ENCODE results near the gene SYCP3.
"Not testable (repeated sequence)": the region's sequence is repeated elsewhere in the genome, so short reads cannot be mapped to it uniquely, and the experiment has no call there.

Gene SYCP3

DNA sequence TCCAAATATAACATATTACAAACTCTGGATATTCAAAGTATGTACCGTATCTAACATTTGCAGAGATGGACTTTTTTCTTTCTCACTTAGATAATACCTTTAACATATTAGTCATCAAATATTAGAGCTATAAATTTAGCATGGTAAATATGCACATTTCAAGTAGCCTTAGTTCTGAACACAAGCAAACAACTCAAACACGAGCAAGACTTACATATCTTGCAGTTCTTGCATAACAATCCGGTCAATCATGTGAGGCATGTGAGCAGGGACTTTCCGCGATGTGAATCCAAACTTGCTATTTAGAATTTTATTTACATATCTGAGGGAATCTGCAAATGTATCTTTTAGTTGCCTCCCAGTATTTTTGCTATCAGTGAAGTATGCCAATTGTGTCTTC, 22.1 kb upstream of the SYCP3 start:
- DNase-seq (ENCODE audit: low read depth in 1 of 2, low spot score in 1 of 2) = no peak

DNA sequence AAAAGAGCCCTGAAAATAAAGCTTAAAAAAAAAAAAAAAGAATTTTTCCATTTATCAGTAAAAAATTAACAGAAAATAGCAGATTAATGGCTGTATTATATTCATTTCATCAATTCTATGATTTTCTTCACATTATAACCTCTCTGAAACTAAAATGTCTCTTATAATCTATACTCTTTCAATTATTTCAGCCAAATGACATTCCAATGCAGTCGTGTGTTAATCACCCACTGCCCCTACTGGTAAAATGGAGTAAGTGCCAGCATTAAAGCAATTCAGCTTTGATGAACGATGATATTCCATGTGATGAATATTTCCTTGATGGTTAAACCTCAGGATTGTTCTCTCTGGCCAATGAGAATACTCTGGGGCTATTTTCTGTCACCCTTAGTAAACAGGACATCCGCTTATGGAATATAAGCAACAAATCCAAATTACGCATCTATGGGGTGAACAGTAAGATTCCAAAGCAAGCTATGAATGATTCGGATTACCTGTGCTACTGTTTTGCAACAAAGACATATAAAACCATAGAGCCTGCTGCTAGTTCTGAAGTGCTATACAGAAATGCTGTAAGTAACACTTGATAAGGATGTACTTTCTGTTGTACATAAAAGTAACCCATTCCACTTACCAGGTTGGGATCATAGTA, 20.3 kb upstream of the SYCP3 start:
- DNase-seq (ENCODE audit: low read depth in 1 of 2, low spot score in 1 of 2) = peak in 1 of 2 donors; percentile 5

DNA sequence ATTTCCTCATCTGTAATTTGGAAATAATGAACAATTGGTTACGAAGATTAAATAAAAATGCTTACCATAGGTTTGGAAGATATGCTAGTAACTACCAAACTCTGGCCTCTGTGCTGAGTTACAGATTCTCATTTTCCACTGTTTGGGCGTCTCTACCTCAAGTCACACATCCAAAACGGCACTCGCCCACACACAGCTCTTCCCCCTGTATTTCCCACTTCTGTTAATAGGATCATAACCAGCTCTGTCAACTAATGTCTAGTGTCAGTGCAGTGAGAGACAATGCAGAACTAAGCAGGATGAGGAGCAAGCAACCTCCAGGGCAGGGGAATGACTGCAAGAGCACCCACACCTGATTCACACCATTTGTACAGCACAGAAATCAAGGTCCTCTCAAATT, 10.9 kb upstream of the SYCP3 start:
- DNase-seq (ENCODE audit: low read depth in 1 of 2, low spot score in 1 of 2) = no peak

DNA sequence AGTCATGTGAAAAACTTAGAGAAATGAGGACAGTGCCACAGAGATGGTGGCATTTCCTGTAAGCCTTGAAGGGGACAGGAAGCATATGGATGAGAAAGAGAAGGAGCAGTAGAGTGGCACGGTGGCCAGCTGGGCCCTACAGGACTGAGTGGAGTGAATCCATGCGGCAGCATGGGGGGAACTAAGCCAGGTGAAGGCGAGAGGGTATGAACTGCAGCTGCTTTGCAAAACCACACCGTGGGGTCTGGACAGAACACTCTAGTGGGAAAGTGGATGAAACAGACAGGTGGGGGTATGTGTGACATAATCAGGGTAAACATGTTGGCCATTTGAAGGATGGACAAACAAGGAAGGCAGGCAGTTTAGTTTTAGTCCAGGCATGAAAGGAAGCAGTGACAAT, 10.4 kb upstream of the SYCP3 start:
- no peak for DNase-seq (ENCODE audit: low read depth in 1 of 2, low spot score in 1 of 2)

DNA sequence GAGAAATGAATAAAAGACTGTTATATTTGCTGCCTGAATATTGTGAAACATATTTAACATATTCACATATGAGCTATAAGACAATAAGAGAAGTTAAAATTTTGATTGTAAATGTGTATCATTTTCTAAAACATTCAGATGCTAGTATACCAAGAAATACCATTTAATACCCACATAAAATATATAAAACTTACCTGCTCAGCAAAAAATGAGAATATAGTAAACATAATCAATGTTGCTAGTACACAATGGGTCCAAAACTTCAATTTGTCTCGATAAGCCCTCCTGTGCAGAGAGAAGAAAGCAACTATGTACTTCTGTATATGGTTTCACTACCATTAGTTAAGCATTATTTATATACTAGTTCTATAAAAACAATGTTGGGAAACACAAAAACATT, 9.6 kb upstream of the SYCP3 start:
- no peak for DNase-seq (ENCODE audit: low read depth in 1 of 2, low spot score in 1 of 2)

DNA sequence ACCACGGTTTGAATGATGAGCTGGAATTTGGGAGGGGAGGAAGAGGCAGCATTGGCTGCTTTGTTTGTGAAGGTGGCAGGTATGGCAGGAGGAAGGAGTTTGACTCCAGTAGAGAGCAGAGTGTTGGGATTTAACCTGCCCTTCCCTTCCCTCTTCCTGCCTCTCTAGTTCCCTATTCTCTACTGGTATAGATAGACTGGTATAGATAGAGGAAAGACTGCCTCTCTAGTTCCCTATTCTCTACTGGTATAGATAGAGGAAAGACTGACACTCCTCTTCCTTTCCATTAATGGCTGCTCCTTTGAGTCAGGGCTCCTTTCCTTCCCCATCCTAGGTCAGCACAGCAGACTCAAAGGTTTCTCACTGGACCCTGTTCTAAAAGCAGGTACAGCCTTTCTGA, 8.4 kb upstream of the SYCP3 start:
- no peak for DNase-seq (ENCODE audit: low read depth in 1 of 2, low spot score in 1 of 2)

DNA sequence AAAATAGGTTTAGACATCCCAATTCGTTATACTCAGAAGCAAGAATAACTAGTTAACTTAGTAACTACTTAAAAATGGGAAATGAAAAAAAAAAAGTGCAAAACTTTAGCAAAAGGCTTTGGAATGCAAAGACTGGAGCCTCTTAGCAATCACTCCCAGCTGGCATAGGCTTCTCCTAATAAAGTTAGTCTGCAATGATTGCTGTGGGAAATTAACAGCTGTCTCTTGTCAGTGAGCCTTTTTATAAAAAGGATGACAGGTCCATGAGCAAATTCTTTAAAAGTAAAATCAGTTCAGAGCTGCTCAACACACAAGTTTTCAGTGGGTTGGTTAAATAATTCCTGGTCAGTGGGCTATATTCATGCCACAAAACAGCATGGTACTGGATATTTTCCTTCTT, 7.4 kb upstream of the SYCP3 start:
- no peak for DNase-seq (ENCODE audit: low read depth in 1 of 2, low spot score in 1 of 2)

DNA sequence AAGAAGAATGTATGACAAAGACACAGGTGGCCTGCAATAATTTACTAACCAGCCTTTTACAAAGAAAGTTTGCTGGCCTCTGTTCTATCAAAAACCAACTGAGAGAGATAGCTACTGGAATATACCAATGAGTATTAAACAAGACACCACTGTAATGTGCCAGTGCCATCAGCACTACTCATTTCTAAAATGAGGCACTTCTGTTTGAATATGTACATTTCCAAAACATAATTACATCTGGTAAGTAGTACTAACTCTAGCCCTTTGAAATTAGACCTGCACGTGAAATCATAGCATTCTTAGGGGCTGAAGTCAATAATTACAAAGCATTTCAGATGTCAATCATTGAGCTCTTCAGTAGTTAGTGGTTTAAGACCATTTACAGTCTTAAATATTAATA, 6.9 kb upstream of the SYCP3 start:
- no peak for DNase-seq (ENCODE audit: low read depth in 1 of 2, low spot score in 1 of 2)

DNA sequence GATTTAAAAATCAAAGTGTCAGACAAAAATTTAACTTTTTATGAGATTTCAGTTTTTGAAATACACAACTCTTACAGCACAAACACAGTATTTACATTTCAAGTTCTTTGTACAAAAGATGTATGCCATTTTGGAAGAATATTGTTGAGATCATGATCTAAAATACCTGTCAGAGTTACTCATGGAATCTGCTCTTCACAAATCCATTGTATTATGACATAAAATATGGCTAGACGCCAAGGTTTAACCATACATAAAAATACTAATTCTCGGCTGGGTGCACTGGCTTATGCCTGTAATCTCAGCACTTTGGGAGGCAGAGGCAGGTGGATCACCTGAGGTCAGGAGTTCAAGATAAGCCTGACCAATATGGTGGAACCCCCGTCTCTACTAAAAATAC, 6.2 kb upstream of the SYCP3 start:
- no peak for DNase-seq (ENCODE audit: low read depth in 1 of 2, low spot score in 1 of 2)

DNA sequence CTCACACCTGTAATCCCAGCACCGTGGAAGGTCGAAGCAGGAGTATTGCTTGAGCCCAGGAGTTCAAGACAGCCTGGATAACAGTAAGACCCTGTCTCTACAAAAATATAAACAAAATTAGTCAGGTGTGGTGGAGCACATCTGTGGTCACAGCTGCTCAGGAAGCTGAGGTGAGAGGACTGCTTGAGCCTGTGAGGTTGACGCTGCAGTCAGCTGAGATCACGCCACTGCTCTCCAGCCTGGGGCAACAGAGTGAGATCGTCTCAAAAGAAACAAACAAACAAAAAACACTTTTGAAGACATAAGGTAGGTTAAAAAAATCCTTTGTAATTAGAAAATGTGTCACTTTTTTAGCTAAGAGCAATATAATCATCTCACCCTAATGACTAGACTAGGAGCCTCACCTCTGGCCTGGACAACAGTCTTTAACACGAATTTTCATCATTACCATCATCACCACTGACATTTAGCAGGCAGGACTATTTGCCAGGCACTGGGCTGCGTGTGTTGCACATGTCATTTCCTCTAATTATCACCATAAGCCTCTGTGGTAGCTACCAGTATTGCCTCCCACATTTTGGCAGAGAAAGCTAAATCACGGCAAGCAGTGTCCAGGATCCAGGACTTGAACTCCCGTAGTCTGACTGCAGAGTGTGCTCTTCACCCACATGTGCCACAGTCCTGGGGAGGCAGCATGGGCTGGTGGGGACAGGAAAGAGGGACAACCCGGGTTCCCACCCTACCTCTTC, 4.6 kb upstream of the SYCP3 start:
- no peak for DNase-seq (ENCODE audit: low read depth in 1 of 2, low spot score in 1 of 2)

DNA sequence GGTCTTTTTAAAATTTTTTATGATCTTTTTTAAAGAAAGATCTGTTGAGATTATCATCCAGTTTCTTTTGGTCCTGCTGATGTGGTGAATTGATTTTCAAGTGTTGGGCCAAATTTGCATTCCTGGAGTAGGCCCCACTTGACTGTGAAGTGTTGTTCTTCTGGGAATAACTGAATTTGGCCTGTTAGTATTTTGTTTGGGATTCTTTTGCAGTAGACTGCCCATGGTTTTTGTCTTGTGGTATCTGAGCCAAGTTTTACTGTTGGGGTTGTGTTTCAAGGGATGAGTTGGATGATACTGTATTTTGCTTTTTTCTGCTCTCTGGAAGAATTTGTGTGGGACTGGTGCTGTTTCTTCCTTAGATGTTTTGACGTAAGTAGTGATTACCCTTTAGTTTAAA, 4.0 kb upstream of the SYCP3 start:
- no peak for DNase-seq (ENCODE audit: low read depth in 1 of 2, low spot score in 1 of 2)

DNA sequence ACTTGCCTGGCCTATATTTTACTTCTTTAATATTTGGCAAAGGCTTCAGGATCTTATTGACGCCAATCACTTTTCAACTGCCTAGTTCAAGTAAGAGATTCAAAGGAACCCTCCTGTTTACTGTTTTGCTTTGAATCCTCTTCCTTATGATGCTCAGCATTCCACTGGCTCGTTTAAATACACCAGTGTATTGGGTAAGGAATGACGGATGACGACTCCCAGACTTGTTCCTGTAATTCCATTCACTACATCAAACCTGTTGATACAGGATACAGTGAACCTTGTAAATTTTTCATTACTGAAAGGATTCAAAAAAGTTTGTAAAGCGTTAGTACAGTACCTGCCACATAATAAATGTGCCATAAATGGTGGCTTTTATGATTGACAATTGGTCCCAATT, 1.7 kb upstream of the SYCP3 start:
- no peak for DNase-seq (ENCODE audit: low read depth in 1 of 2, low spot score in 1 of 2)

DNA sequence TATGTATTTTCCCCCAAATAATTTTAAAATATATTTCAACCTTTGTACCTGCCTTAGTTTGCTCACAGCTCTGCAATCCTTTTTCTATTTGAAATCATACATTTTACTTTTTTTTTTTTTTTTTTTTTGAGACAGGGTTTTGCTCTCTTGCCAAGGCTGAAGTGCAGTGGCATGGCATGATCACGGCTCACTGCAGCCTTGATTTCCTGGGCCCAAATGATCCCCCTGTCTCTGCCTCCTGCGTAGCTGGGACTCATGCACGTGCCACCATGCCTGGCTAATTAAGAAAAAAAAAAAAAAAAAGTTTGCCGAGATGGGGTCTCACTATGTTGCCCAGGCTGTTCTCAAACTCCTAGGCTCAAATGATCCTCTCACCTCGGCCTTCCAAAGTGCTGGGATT, 1.3 kb upstream of the SYCP3 start:
- no peak for DNase-seq (ENCODE audit: low read depth in 1 of 2, low spot score in 1 of 2)

DNA sequence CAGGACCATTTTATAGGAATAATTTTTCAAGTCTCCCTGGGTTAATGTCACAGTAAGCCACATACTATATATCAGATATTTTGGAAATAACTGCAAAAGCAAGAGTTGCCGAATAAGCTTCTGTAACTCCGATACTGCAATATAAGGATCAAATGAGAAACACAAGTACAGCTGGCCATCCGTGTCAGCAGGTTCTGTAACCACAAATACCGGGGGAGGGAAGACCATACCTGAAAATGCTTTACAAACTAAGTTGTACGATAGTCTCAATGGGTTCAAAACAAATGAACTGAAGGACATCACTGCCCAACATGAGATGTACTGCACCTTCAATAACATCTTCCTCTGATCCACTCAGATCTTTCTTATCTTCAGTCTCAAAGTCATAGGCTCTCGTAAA, 1.8 kb downstream of the SYCP3 start:
- DNase-seq (ENCODE audit: low read depth in 1 of 2, low spot score in 1 of 2) = no peak

DNA sequence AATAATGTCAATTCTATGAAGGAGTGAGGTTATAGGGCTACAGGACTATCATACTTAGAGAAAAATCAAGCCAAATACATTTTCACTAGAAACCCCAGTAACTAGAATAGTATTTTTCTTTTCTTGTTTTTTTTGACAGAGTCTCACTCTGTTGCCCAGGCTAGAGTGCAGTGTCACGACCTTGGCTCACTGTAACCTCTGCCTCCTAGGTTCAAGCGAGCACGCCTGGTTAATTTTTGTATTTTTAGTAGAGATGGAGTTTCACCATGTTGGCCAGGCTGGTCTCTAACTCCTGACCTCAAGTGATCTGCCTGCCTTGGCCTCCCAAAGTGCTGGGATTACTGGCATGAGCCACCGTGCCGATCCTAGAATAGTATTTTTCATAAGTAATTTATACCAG, 4.8 kb downstream of the SYCP3 start:
- DNase-seq (ENCODE audit: low read depth in 1 of 2, low spot score in 1 of 2) = not testable (repeated sequence)

DNA sequence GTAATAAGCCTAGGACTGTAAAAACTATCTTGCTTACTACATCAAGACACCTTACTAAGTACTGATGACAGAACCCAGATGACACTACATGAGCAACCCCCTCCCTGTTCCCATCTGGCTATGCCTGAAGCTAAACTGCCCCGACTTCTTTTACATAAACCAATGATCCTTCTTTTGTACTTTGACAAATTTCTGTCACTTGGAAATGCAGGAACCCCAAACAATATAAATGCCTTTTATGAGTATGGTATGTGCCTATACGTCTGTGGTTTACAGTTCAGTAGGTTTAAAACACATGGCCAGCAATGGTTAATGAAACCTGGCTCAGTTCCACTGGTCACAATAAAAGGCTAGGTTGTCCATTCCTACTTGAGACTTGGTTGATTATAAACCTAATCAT, 6.1 kb downstream of the SYCP3 start:
- DNase-seq (ENCODE audit: low read depth in 1 of 2, low spot score in 1 of 2) = no peak

DNA sequence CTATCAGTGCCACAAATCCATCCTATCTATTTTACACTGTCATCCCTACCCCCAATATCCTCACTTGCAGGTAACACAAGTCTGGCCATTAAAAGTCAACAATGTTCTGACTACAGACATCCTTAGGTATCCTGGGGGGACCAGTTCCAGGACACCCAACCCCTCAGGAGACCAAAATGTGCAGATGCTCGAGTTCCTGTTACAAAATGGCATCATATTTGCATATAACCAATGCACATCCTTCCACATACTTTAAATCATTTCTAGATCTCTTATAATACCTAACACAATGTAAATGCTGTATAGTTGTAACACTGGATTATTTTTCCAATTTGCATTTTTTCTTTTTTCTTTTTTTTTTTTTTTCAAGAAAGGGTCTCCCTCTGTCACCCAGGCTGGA, 6.9 kb downstream of the SYCP3 start:
- no peak for DNase-seq (ENCODE audit: low read depth in 1 of 2, low spot score in 1 of 2)

DNA sequence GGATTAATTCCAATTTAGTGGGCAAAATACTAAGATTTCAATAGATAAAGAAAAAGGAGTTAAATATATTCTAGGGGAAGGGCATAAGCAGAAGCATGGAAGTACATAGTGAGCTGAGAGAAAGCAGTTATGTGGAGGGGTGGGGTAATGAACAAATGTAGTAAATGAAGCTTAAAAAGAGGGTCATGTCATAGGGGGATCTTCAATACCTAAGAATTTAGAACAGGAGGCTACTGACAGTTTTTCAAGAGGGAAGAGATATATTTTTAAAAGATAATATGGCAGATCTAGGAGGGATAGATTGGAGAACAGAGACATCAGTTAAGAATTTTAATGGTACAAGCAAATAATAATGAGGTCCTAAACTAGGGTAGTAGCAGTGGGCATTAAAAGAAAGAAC, 9.4 kb downstream of the SYCP3 start:
- DNase-seq (ENCODE audit: low read depth in 1 of 2, low spot score in 1 of 2) = no peak

DNA sequence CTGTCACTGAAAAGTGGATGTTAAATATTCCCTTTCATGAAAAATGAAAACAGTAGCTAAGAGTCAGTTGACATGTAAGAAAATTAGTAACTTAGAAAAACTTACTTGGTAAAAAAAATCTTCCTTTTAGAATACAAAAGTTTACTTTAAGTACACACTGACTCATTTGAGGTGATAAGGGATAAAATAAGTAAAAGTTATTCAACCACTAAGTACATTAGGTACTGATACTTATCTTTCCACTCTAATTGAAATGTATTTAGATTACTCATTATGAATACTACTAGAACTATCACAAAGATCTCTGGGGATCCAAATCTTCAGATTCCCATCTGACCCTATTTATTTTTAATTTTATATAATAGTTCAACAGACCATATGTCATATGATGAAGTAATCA, 12.2 kb downstream of the SYCP3 start:
- no peak for DNase-seq (ENCODE audit: low read depth in 1 of 2, low spot score in 1 of 2)

DNA sequence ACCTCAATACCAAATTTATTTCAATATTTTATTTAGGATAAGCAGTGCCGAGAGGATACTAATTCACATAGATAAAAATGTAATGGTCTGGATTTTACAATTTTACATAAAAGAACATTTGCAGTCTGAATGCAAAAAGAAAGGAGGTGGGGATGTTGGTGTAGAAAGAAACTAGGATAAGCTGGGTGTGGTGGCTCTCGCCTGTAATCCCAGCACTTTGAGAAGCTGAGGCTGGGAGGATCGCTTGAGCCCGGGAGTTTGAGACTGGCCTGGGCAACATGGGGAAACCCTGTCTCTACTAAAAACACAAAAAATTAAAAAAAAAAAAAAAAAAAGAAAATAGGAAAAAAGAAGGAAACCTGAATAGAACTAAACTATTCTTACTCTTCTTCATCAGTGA, 16.9 kb downstream of the SYCP3 start:
- no peak for DNase-seq (ENCODE audit: low read depth in 1 of 2, low spot score in 1 of 2)

DNA sequence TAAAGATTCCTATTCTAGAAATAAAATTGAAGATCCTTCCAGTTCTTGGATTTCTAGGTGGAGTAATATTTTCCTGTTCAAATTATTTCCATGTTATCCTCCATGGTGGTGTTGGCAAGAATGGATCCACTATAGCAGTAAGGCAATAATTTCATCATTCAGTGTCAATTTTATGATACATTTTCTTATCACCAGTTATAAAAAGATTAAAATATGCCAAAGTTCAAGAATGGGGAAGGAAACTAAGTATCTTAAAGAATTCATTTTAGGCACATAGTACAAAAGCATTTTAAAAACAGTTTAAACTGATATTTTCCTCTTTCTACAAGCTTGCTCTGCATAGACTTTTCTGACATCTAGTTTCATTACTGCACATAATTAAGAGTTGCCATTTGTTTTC, 19.1 kb downstream of the SYCP3 start:
- no peak for DNase-seq (ENCODE audit: low read depth in 1 of 2, low spot score in 1 of 2)

DNA sequence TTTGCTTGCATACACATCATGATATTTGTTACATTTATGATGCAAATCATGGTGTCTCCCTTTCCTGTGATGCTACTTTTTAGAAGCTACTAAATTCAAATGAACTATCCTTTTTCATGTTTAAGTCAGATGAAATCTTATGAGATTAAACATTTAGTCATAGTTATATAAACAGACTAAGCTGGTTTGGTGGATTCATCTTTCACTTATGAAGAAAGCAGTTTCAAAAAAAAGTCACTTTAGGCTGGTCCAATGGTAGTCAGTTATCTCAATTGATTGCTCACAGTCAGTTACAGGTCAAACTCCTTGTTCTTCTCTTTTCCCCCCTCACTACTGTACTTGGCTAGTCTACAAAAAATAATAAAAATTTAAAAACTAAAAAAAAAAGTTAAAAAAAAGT, 19.7 kb downstream of the SYCP3 start:
- DNase-seq (ENCODE audit: low read depth in 1 of 2, low spot score in 1 of 2) = no peak

DNA sequence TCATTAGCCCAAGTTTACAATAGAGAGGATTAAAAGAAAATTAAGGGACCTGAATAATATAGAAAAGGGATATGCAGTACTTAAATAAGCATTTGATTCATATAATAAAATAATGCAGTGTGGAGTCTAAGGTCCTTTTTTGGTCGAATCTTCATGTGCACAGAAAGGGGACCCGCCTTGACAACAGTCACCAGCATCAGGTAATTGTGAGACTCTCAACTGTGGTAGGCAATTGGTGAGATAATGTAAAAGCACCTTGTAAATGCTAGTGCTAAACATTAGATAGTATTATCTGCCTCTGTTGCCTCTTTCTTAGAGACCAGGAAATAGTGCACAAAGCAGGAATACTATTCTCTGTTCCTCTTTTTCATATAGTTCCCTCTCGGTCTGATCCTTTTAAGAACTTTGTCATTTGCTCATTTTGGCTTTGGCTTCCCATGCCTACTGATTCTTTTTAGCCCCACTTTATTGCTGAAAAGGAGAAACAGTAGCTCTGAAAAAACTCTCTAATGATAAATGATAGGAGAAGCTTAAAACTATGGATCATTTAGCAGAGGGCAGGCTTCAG, 24.3 kb downstream of the SYCP3 start:
- DNase-seq (ENCODE audit: low read depth in 1 of 2, low spot score in 1 of 2) = no peak
